ENCODE measurements around the gene FARS2.

The FARS2 gene

GRCh38 chr6:5217356-5217755 lies 44.0 kb upstream of the FARS2 start:
- Histone ChIP-seq H3K27ac (ENCODE audit: extremely low read depth, low read depth, low read length) (no peak overlapping the region), H3K4me1 (ENCODE audit: control insufficient read depth, insufficient read depth, low read length) (no peaks in the 10 kb centered on the region), H3K9me3 (ENCODE audit: control insufficient read depth, insufficient read depth, low read depth, low read length) (no peaks in the 10 kb centered on the region), H3K36me3 (ENCODE audit: control insufficient read depth in 2 of 2, insufficient read depth in 1 of 2, low read length in 2 of 2) (peaks cover 0 to 16% of the 10 kb centered on the region in 2 experiments; a peak in 1 of 3 replicates), H3K4me3 (ENCODE audit: low read depth, low read length) (no peak overlapping the region)
- POLR2A ChIA-PET: no interaction called here
- CTCF ChIA-PET: interaction anchor here (0.6 to 9.1 kb wide), 6 partner anchors 74 to 602 kb away, joined by 3 to 102 read pairs (median 4); no protein-coding TSS in a partner anchor
- no peak for TF ChIP-seq GLIS1 (tag by site-specific recombination; IDR thresholded peaks at IDR 0.05)
- no peak for TF ChIP-seq ZNF175 (tag by site-specific recombination; IDR thresholded peaks at IDR 0.05)
- no peak for TF ChIP-seq ZNF324 (tag by site-specific recombination; IDR thresholded peaks at IDR 0.05)
- no peak for TF ChIP-seq ZBTB7A (tag by site-specific recombination; IDR thresholded peaks at IDR 0.05; ENCODE audit: low read depth)
- TF ChIP-seq ZNF658 (tag by site-specific recombination; IDR thresholded peaks at IDR 0.05): no peak

GRCh38 chr6:5219011-5219691 lies 42.2 kb upstream of the FARS2 start:
- POLR2A ChIA-PET: interaction anchor here (0.6 to 0.7 kb wide), 3 partner anchors 76 to 1924 kb away, joined by 3 to 7 read pairs (median 3); no protein-coding TSS in a partner anchor
- Histone ChIP-seq H3K36me3 (ENCODE audit: control insufficient read depth in 2 of 2, insufficient read depth in 1 of 2, low read length in 2 of 2) (peaks cover 0 to 4% of the 10 kb centered on the region in 2 experiments; a peak in 1 of 3 replicates), H3K27ac (ENCODE audit: extremely low read depth, low read depth, low read length) (no peak overlapping the region), H3K9me3 (ENCODE audit: control insufficient read depth, insufficient read depth, low read depth, low read length) (no peaks in the 10 kb centered on the region), H3K4me1 (ENCODE audit: control insufficient read depth, insufficient read depth, low read length) (no peaks in the 10 kb centered on the region), H3K4me3 (ENCODE audit: low read depth, low read length) (no peak overlapping the region)
- CTCF ChIA-PET: interaction anchor here (0.5 to 9.1 kb wide), 8 partner anchors 20 to 184 kb away, joined by 3 to 102 read pairs (median 3); no protein-coding TSS in a partner anchor
- TF ChIP-seq TCF7L2 (IDR thresholded peaks at IDR 0.05; ENCODE audit: borderline replicate concordance, low read depth, low read length): no peak
- no peak for TF ChIP-seq ZNF280D (tag by site-specific recombination; IDR thresholded peaks at IDR 0.05)
- no peak for TF ChIP-seq OSR2 (tag by site-specific recombination; IDR thresholded peaks at IDR 0.05)
- no peak for TF ChIP-seq ZBTB10 (tag by site-specific recombination; IDR thresholded peaks at IDR 0.05)
- TF ChIP-seq ZNF776 (tag by site-specific recombination; IDR thresholded peaks at IDR 0.05; ENCODE audit: borderline replicate concordance): no peak
- no peak for TF ChIP-seq ZNF350 (tag by site-specific recombination; IDR thresholded peaks at IDR 0.05)

- CTCF ChIA-PET: interaction anchor here (1.0 to 9.1 kb wide), 4 partner anchors 14 to 163 kb away, joined by 3 to 102 read pairs (median 4); no protein-coding TSS in a partner anchor
- Histone ChIP-seq H3K4me1 (ENCODE audit: control insufficient read depth, insufficient read depth, low read length) (no peaks in the 10 kb centered on the region), H3K9me3 (ENCODE audit: control insufficient read depth, insufficient read depth, low read depth, low read length) (no peaks in the 10 kb centered on the region), H3K36me3 (ENCODE audit: control insufficient read depth in 2 of 2, insufficient read depth in 1 of 2, low read length in 2 of 2) (no peaks in the 10 kb centered on the region), H3K27ac (ENCODE audit: extremely low read depth, low read depth, low read length) (no peak overlapping the region), H3K4me3 (ENCODE audit: low read depth, low read length) (no peak overlapping the region)
- TF ChIP-seq ZNF518A (tag by site-specific recombination; conservative IDR thresholded peaks at IDR 0.05; ENCODE audit: low read depth): no peak
- TF ChIP-seq ZNF654 (tag by site-specific recombination; IDR thresholded peaks at IDR 0.05; ENCODE audit: low read depth): peak; percentile 6; the same call in 1 of the 2 replicates
- POLR2A ChIA-PET: no interaction called here
Measured at GRCh38 chr6:5220443-5220842, 40.9 kb upstream of the FARS2 start.
